GM19043 (cell line): ENCODE measurements around the gene UBR1.
"Not testable (repeated sequence)": the region's sequence is repeated elsewhere in the genome, so short reads cannot be mapped to it uniquely, and the experiment has no call there.

Source experiments
- ATAC-seq: cut with Tn5 transposase; IDR thresholded peaks from one replicate; pipeline ENCODE4 v1.9.1; 2021; ENCODE audit warnings: low read depth; ENCODE audit not compliant: unreplicated experiment

Gene UBR1

DNA sequence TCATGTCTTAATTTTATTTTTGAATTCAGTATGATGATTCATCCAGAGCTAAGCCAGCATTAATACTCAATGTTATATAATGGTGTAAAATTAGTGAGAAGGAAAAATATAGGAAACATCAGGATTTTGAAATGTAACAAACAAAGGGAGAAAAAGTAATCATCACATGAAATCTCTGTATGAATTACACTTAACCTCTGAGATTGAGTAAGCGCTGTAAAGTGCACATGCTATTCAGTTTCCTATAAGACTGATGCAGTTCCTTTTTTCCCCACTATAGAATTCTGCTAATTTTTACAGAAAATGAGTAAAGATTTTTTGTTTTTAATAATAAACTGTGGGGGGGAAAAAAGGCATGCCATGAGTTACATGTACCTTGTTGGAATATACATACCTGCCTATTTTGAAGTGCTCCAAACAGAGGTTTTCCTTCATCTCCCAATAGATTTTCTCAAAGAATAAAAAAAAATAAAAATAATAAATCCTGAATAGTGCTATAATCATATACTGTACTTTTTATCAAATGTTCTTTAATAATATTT, 121.3 kb downstream of the UBR1 start:
- ATAC-seq: no peak

DNA sequence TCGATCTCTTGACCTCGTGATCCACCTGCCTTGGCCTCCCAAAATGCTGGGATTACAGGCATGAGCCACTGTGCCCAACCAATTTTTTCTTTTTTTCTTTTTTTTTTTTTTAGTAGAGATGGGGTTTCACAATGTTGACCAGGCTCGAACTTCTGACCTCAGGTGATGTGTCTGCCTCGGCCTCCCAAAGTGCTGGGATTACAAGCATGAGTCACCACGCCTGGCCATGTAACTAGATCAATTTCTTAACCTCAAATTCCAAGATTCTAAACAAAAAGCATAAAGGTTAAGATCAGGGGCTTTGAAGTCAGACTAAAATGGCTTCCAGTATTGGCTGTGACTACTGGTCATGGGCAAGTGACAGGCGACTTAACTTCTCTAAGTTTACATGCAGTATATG, 126.7 kb downstream of the UBR1 start:
- ATAC-seq: not testable (repeated sequence)

DNA sequence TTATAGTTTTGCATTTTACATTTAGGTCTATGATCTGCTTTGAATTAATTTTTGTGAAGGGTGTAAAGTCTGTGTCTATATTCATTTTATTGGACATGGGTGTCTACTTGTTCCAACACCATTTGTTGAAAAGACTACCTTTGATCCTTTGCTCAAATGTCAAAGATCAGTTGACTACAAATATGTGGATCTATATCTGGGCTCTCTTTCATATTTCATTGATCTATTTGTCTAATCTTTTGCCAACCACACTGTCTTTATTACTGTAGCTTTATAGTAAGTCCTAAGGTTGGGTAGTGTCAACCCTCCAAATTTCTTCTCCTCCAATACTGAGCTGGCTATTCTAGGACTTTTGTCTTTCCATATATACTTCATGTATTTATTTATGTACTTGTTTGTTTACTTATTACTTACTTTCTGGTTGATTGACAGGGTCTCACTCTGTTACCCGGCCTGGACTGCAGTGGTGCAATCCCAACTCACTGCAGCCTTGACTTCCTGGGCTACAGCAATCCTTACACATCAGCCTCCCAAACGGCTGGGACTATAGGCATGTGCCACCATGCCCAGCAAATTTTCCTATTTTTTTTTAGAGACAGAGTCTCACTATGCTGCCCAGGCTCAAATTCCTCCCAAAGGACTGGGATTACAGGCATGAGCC, 131.5 kb downstream of the UBR1 start:
- ATAC-seq: no peak

DNA sequence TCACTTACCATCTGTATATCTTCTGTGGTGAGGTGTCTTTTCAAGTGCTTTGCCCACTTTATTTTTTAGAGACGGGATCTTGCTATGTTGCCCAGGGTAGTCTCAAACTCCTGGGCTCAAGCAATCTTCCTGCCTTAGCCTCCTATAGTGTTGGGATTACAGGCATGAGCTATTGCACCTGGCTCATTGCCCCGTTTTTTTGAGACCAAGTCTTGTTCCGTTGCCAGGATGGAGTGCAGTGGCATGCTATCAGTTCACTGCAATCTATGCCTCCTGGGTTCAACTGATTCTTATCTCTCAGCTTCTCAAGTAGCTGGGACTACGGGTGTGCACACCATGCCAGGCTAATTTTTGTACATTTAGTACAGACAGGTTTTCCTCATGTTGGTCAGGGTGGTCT, 132.7 kb downstream of the UBR1 start:
- ATAC-seq: no peak

DNA sequence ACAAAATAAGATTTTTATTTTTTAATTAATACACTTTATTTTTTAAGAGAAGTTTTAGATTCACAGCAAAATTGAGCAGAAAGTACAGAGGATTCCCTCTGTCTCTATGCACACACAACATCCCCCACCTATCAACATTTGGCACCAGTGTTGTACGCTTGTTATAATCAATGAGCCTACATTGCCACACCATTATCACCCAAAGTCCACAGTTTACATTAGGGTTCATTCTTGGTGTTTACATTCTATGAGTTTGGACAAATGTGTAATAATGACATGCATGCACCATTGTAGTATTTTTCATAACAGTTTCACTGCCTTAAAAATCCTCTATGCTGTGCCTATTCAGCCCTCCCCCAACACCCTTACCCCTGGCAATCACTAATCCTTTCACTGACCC, 134.0 kb downstream of the UBR1 start:
- ATAC-seq: no peak

DNA sequence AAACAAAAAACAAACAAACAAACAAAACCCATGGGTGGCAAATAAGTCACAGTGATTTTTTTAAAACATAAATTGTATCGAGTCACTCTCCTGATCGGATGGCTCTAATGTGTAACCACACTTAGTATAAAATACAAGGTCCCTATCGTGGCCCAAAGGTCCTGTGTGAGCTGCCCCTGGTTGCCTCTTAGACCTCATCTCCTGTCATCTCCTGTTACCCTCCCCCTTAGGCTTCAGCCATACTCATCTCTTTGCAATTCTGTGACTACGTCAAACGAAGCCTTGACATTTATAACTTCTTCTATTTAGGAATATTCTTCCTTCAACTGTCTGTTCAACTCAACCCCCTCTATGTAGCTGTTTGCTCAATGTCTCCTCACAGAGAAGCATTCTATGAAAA, 141.4 kb downstream of the UBR1 start:
- no peak for ATAC-seq

DNA sequence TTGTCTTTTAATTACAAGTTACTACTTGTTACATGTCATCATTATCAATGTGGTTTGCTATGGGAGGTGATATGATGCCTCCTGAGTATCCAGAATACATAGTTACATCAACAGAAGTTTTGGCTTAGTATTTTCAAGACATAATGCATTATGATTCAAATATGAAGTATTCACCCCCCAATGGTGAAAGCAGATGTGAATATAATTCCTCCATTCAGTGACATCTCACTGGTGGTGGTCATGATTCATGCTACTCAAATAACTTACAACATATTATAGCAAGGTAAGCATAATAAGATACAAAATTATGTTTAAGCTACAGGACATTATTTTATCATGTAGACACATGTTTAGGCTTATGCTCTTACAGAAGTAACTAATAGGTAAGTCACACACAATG, 150.3 kb downstream of the UBR1 start:
- ATAC-seq: no peak

DNA sequence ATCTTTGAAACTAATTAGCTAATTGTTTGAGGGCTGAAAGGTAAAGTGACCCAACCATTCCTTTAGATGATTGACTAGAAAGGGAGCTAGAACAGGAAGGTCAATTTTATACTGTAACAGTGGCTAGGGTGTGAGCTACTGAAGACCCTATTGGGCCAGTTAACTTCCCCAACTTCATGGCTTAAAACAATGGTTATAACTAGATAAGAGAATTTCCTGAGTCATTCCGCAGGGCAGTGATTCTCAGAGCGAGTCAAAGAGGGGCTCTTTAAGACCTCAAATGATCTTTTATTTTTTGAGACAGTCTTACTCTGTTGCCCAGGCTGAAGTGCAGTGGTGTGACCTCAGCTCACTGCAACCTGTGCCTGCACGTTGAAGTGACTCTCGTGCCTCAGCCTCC, 151.5 kb downstream of the UBR1 start:
- ATAC-seq: no peak

DNA sequence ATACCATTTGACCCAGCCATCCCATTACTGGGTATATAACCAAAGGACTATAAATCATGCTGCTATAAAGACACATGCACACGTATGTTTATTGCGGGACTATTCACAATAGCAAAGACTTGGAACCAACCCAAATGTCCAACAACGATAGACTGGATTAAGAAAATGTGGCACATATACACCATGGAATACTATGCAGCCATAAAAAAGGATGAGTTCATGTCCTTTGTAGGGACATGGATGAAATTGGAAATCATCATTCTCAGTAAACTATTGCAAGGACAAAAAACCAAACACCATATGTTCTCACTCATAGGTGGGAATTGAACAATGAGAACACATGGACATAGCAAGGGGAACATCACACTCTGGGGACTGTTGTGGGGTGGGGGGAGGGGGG, 156.9 kb downstream of the UBR1 start:
- not testable (repeated sequence) for ATAC-seq

DNA sequence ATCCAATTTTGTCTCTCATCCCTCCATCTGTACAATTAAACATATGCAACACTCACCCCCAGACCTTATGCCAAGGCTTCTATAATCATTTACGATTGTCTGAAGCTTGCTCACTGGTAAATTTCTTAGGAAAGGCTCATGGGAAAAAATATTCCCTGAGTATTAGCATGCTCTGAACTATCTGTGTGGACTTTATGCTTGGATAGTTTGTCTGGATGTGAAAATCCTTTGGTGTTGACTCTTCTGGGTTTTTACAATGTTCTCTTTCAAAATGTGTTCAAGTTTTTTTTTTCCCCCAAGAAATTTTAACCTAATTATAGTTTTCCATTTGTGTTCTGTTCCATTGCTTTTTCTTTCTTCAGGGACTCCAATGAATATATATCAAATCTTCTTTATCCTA, 165.3 kb downstream of the UBR1 start:
- ATAC-seq: no peak

DNA sequence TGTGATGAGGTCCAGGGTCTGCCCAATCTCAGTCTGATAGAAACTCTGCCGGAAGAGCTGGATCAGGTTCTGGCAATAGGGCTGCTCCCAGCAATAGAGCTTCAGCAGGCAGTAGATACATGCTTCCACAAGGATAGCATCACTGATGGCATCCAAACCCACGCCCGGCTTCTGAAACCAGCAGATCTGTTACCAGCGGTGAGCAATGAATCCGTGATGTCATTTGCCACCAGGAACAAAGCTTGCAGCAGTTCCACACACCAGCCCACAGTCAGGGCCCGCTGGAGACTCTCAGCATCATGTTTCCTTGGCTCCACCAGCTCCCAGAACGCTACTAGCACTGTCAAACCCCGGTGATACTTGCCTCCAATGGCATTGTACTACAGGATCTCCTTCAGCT, 166.0 kb downstream of the UBR1 start:
- ATAC-seq: no peak

DNA sequence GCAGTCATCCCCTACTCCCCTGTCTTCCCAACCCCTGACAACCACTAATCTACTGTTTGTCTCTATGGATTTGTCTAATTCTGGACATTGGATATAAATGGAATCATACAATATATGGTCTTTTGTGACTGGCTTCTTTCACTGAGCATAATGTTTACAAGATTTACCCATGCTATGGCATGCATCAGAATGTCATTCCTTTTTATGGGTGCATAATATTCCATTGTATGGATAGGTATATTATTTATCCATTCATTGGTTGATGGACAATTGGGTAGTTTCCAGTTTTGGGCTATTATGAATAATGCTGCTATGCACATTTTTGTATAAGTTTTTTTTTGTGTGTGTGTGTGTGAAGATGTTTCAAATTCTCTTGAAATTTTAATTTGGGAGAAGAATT, 168.7 kb downstream of the UBR1 start:
- no peak for ATAC-seq

DNA sequence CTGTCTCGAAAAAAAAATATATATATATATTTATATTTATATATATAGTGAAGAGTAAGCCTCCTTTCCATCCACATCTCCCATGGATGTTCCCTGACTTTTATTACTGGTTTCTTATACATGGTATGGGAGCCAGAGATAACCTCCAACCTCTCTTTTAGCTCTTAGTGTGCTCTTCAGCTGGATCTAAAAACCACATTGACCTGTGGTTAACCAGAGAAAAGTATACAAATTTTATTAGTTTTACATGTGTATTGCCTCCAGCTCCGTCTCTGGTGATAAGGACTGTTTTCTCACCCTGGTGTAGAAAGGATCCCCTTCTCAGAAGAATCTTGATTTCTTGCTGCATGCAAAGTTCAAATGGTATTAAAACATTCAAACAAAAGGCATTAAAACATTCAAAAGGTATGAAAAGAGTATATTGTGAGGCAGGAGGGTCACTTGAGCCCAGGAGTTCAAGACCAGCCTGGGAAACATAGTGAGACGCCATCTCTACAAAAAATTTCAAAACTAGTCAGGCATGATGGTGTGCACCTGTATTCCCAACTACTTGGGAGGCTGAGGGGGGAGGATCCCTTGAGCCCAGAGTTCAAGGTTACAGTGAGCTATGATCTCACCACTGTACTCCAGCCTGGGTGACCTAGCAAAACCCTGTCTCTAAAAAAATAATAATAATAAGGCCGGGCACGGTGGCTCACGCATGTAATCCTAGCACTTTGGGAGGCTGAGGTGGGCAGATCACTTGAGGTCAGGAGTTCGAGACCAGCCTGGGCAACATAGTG, 171.8 kb downstream of the UBR1 start:
- ATAC-seq: no peak

DNA sequence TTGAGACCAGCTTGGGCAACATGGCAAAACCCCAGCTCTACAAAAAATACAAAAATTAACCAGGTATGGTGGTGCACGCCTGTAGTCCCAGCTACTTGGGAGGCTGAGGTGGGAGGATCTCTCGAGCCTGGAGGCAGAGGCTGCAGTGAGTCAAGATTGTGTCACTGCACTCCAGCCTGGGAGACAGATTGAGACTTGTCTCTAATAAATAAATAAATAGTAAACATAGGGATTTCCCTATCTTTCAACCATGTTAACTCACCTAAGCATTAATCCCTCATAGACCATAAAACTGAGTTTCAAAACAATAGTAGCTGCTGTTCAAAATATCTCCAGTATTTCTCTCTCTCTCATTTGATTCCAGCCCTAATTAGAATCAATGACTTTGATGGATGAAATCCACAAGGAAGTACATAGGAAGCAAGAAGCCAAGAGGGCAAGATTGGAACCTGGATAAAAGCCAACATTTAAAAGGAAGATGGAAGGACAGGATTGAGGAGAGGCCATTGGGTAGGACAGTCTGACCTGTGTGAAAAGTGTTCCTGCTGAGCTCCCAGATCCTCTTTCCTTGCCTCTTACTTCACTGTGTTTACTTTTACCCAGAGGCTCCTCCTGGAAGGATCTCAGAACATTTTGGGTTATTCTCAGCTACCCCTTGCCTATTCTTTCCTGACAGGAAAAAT, 172.9 kb downstream of the UBR1 start:
- ATAC-seq: no peak

DNA sequence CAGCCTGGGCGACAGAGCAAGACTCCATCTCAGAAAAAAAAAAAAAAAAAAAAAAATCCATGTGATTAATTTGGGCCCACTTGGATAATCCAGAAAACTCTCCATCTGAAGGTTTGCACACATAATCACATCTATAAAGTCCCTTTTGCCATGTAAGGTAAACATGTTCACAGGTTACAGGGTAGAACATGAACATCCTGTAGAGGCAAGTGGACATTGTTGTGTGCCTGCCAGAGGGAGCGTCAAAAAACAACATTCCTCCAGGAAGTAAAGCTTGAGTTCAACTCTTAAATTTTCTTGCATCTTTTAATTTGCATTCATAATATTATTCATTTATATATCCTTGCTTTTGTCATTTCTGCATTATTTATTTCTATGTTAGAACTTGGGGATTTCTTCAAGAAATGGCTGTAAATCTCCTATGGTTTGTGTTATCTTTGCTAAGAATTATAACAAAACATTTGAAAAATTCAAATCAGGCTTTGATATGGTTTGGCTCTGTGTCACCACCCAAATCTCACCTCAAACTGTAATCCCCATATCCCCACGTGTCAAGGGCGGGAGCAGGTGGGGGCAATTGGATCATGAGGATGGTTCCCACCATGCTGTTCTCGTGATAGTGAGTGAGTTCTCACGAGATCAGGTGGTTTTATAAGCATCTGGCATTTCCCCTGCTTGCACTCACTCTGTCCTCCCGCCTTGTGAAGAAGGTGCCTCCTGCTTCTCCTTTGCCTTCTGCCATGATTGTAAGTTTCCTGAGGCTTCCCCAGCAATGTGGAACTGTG, 173.9 kb downstream of the UBR1 start:
- no peak for ATAC-seq

DNA sequence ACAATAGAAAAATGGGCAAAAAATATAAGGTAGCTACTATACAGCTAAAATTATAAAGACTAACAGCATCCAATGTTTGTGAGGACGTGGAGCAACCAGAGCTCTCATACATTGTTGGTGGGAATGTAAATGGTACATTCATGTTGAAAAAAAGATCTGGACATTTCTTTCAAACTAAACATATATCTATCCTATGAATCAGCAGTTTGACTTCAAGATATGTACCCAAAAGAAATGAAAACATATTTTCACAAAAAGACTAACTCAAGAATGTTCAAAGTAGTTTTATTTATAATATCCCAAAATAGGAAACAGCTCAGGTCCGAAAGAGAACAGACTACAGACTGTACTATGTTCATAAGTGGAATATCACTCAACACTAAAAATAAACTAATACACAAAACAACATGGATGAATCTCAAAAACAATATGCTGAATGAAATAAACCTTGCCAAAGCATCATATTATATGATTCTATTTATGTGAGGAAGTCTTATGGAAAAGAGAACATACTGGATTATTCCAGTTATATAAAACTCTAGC, 176.5 kb downstream of the UBR1 start:
- ATAC-seq: no peak

DNA sequence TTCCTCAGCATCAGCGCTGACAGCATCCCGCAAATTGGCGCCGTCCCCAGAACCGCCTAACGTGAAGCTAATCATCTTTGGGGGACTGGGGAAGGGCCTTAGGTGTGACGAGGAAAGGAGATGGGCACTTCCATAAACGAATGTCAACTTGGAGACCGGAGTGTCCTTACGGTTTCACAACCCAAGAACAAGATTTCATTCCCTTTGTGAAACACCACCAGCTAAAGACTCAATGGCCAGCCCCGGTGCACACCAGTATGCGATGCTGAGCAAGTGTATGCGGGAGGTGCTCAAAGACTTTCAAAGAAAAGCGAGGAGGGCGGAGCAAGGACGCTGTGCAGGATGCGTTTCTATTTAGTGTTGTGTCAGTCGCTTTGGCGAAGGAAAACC, 184.5 kb downstream of the UBR1 start:
- ATAC-seq: no peak

DNA sequence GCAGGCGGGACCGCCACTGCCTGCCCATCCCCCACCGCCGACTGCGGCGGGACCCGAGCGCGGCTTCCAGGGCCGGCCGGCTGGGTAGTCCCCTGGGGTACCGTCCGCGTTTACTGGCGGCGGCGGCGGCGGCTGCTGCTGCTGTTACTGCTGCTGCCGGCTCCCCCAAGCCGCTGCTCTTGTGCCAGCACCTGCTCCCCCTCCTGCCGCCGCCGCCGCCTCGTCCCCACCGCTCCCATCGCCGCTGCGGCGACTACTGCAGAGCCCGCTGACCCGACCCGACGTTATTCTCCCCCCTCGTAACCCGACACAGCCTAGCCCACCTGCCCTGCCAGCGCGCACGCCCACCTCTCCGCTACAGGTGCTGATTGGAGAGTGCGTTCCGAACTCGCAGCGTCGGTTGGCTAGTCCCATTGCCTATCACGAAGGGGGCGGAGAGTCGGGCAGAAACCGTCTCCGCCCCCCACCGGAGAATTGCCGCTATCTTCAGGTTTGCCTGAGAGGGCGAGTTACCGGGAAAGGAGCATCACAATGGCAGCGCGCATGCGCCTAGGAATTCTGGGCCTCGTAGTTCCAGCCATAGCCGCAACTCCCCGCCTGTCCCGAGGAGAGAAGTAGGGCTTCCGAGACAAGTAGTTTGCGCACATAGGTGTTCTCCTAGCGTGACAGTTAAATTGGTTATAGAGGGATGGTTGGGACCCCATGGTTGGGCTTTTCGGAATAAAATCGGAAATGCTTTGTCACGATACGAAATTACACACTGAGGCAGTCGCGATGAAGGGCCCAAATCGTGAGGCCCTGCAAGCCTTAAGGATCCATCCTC, 185.1 kb downstream of the UBR1 start, which contains the start of gene TTBK2:
TTBK2 (minus strand) TSS at position 260 of the 823 bp plus-strand sequence. CDS start 42,161 bp downstream, outside the sequence.
- peak; percentile 95 for ATAC-seq

DNA sequence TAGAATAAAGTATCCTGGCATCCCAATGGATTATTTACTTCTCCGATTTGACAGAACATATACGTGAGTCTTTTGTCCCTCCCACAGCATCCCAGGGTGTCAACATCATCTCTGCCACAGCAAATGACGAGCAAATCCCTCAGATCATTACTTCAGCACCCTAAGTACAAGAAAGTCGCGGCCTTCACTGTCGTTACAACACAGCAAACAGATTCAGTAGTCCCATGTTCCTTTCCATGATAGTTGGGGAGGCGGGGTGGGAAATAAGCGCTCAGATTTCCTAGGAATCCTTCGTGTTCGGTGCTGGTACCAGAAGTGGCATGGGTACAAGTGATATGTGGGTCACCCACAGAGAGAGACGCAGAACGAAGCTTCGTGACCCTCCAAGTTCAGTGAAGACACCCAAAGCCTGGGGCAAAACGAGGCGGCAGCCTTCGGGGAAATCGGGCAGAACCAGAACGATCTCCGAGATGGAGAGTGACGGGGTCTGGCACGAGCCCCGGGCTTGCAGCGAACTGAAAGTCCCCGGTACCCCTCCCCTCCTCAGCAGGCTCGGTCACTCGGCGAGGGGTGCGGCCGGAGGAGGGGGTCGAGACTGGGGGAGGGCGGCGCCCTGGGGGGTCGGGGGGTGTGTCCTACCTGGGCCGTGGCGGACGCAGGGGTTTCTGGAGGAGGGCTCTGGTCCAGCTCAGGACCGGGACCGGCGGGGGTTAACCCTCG, 185.9 kb downstream of the UBR1 start:
- ATAC-seq: peak; percentile 11
